HG03457 (cell line): ENCODE data around the gene TANC1.

Source experiments
- ATAC-seq: cut with Tn5 transposase; IDR thresholded peaks from one replicate; pipeline ENCODE4 v1.9.1; 2021; ENCODE audit warnings: moderate number of reproducible peaks; ENCODE audit not compliant: unreplicated experiment

Gene TANC1

DNA sequence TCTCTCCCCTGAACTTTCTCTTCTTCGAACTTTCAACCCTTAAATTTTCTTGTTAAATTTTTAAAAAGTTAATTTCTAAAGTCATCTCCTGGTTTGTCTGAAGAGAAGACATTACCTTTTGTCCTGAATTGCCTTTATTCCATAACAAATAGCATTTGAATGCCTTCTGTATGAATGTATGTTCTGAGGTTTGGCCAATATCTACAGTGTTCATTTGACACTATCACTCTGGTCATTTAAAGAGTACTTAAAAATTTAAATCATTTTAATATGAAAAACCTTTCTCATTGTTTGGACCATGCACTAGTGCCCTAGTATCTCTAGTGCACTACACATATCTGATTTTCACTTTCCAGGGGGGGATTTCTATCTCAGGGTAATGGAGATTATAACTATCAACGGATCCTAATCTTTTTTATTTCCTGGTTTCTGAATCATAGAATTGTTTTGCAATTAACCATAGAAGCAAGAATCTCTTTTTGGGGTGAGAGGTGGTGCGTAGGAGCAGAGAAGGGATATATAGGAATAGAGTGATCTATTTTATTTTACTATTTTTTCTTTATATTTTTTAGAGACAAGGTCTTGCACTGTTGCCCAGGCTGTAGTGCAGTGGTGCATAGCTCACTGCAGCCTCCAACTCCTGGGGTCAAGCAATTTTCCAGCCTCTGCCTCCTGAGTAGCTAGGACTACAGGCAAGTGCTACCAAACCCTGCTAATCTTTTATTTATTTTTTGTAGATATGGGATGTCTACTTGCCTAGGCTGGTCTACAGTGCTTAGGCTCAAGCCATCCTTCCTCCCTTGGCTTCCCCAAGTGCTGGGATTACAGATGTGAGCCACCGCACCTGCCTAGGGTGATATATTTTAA is 25.5 kb downstream of the TANC1 start:
- no peak for ATAC-seq

DNA sequence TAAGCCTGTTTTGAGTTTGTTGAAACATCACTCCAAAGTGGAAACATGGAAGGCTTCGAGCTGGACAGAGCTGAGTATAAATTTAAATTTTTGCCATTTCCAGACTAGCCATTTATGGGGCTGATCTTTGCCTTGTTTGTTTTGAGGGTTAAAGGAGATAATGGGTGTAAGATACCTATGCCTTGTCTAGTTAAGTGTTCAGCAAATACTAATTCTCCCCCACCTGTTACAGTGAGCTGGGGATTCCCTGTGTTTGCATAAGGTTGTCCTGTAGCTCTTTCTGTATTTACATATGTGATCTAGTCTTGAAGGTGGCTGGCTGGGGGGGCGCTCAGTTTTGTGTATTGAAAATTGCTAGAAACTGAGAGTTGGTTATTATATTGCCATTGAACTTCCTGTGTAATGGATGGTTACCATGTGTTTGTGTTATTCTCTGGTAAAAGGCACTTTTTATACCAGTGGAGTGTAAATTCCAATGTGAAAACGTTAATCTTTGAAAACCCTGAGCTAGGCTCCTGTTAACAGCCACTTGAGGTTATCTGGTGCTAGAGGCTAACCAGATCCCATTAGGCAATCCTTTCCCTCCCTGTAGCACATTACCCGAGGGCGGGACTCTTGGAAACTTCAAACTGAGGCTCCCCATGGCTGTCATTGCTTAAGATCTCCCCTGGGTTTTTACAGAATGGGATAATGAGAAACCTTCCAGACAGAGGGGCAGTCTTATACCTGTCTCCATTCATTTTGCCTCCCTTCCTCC is 26.7 kb downstream of the TANC1 start:
- no peak for ATAC-seq

DNA sequence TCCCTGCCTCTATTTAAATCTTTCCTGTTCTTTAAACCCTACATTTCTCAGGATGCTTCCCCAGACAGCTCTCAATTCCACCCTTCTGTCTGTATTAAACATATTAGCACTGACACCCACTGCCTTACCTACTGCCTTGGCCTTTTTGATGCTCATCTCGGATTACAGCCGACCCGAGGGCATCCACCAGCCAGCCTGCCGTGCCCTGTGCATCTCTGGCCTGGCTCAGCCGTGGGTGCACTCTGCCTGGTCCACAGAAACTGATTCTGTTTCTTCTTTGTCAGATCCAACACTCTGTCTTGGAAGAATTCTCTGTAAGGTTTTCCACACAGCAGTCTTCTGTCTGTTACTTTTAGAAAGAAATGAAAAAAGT is 27.2 kb downstream of the TANC1 start:
- ATAC-seq, result no peak

DNA sequence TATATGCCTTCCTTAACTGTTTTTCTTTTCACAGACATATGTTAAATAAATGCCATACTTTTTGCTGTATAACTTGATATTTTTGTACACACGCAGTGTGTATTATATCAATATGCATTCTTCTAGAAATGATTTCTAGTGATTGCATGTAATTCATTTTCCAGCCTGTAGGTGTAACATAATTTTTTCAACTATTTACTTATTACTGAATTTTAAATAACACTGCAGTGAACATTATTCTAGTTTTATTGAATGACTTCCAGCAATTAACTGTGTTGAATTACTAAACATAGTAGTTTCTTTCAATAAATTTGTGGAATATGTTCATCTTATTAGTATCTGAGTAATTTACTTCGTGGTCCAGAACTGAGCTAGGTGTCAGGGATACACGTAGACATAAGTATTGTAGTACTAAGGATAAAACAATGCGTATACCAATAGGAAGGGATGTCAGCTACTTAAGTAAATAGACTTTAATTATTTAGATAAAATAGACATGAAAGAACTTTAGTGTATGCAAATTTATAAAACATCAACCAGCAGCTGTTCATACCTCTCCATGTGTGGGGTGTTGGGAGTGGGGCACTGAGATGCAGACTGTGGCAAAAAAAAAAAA is 28.0 kb downstream of the TANC1 start:
- ATAC-seq, result no peak

DNA sequence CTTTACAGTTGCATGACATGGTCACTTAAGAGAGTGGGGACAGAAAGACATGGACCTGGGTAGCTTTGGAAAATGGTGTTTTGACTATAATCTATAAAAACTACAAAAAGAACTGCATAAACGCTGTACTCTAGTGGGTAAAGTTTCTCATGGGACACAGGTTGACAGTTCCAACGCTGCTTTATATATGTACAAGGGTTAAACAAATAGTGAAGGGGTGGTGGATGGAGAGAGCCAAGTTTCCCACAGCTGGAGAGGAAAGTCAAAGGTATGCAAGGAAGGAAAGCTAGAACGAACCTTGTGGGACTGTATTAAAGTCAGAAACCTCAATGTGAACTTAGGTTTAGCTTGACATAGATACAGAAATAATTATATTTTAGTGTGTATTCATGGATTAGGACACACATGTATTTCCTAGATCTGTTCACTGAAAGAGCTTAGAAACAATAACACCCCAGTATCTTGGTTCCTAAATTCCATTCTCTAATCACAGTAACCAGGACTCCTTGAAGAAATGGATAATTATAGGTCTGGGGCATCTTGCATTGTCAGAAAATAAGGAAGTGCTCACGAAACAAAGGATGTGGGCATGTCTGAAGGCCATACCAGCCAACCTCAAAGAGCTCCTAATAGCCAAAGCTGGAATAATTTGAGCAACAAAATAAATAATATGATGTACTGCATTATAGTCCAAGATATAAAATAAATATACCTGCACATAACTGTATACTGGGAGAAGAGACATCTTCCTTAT is 28.8 kb downstream of the TANC1 start:
- ATAC-seq, result no peak

DNA sequence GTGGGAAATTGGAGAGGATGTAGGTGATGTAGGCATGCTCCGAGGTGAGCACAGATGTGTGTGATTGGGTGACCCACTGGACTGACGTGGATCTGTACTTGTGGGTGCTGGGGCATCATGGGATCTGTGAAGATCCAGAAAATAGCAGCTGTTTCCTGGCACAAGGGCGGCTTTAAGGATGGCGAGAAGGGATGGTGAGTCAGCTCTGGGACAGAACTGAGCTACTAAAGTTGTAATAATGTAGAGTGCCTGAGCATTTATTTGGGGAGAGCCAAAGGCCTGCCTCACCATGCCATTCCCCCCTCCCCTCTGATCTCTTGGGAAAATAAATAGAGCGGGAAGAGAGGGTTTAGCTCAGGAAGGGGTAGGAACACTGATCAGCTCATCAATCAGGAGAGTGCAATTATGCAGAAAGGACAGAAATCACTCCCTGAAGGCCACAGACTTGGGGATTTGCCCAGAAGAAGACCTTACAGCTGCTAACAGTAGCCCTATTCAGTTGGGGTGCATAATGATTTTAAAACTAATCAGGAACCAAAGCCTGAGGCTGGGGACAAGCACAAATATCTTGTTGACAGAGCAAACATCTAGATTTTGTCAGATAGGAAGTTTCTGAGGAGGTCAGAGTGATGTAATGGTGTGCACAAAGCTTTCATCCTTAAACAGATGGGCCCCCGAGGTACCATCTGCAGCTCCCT is 30.3 kb downstream of the TANC1 start:
- no peak for ATAC-seq

DNA sequence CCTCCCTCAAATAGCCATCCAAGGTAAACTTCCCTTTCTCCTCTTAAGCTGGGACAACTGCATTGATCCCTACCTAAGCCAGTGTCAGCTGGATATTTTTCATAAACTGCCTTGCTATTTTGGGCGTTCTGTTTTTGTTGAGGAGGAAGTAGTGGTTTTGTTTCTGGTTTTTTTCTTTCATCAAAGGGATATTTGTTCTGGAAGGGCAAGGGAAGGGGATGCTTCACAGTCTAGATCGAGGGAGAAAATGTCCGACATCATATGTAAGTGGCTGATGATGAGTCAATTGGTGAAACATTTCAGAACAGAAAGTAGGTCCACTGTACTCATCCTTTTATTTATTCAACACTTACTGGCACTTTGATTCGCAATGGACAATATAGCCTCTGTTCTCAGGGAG is 31.0 kb downstream of the TANC1 start:
- no peak for ATAC-seq

DNA sequence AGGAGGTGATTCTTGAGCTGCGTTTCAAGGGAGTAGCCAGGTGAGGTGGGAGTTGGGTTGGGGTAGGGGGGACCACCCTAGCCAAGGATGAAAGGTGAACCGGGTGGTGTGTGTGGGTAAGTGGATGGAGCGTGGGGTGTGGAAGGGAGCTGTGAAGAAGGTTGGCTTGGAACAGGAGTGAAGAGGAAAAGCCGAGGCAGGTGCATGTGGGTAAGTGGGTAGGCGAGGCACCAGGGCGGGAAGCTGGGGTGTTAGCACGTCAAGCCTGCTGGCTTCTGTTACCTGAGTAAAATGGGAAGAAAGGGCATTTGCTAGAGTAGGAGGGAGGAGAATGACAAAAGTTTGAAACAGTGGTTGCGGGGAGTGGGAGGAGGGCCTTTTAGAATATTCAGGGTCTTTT is 31.6 kb downstream of the TANC1 start:
- no peak for ATAC-seq

DNA sequence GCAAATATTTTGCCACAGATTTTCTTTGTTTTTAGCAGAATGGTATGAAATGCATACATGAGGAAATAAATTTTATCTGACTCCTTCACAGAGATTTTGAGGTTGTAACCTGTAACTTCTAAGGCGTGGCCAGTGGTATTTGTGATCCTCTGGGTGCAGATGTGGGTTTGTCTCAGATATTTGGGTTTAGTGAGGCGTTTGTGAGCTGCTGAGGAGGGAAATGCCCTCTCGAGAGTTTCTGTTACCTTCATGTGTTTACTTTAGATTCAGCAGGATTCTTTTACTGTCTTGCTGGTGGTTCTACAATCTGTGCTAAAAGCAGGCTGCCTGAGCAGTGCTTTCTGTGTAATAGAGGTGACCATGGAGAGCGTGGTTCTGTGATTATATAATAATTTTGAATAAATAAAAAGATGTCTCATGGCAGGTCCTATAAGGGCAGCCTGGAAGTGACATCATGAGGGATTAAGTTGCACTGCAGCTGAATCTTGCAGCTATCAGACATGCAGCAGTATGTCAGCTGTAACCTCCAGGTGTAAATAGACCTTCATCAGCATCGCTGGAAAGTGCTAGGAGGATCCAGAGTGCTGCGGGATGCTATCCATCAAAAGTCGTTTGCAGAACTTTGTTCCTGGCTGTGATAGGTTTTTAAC is 34.1 kb downstream of the TANC1 start:
- no peak for ATAC-seq

DNA sequence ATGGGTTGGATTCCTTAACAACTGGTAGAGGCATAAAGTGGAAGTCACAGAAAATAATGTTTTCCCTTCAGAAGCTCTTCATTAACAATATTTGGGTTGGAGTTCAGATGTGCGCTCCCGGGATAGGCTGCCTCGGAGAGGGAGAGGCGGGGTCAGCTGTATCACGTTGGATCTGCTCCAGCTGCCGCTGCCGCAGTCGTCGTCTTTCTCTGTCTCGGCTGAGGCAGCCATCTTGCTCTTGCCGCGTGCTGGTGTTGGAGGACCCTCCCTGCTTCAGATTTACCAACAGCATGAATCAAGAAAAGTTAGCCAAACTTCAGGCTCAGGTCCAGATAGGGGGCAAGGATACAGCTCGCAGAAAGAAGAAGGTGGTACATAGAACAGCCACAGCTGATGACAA is 35.1 kb downstream of the TANC1 start:
- no peak for ATAC-seq

DNA sequence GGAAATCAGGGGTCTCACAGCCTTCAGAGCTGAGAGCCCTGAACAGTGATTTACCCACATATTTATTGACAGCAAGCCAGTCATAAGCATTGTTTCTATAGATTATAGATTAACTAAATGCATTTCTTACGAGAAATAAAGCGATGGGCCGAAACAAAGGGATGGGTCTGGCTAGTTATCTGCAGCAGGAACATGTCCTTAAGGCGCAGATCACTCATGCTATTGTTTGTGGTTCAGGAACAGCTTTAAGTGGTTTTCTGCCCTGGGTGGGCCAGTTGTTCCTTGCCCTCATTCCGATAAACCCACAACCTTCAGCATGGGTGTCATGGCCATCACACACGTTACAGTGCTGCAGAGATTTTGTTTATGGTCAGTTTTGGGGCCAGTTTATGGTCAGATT is 36.4 kb downstream of the TANC1 start:
- ATAC-seq, result no peak

DNA sequence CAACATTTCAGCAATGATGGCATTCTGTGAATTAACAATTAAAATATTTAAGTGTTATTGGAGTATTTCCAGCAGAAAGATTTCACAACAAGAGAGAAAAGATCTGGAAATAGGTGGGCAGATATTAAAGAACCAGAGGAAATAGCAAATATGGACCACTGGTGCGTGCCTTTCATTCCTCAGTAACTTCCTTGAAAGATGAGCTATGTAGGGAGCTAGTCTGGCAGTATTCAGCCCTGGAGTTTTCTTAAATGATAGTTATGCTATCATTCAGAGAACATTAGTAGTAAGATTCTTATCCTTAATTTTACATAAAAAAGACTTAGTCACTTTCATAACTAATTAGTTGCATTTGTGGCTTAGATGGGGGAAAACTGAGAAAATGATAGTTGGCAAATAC is 41.5 kb downstream of the TANC1 start:
- ATAC-seq, result no peak

DNA sequence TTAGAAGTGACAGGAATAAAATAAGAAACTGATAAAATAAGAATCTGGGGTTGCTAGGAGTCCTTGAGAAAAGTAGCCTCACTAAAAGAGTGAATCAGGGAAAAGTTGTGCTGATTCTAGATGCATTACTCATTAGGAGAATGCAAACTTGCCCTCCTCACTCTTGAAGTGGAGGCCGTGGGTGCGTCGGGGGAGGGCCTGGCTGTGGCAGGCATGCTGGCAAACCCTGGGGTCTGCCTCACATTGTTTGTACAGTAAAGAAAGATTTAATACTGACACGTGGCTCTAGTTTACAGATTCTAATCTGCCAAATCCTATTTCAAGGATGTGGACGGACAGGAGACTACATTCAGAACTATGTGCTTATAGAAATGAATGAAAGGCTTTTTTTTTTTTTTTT is 41.9 kb downstream of the TANC1 start:
- ATAC-seq, result no peak

DNA sequence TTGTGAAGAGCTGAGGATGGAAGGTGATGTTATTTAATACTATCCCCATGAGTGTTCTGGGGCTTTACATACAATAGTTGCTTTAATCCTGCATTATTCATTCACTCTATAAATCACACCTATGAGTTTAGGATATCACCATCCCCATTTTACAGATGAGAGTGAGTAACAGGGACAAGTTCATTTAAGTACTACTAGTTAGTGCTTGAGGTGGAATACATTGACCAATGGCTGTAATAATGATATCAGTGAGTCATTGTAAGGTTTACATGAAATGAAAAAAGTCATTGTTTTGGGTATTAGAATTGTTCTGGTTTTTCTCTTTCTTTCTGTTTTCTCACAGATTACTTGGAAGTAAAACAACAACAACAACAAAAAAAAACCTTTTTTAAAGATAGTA is 42.5 kb downstream of the TANC1 start:
- ATAC-seq, result no peak

DNA sequence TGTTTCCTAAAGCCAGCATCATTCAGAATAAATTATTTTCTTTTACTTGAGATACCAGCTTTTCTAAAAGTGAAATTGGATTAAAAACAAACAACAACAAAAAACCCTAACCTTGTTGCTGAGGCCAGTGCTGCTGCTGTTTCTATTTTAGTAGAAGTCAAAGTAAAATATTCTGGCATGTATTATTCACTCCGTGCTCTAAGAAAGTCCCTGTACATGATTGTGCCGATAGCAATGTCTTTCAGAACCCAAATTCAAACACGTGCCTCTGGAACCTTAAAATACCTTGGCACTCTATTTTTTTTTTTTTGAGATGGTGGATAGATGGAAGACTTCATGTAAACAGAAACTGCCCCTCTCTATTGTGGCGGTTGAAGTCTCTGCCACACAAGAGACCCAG is 43.7 kb downstream of the TANC1 start:
- no peak for ATAC-seq

DNA sequence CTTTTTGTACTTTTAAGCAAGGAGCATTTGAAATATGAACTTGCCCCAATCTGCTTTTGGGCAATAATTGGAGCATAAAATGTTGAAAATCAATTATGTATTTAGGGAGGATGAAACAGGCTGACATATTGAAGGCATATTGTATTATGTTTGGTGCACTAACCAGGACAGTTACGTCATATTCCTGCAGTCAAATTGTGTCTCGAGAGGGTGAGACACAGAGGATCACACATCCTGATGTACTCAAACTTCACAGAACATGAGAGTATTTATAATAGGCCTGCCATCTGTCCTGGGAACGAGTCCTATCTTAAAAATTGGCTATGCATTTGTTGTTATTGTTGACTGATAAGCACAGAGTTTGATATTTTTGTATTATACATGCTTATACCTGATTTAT is 44.7 kb downstream of the TANC1 start:
- no peak for ATAC-seq

DNA sequence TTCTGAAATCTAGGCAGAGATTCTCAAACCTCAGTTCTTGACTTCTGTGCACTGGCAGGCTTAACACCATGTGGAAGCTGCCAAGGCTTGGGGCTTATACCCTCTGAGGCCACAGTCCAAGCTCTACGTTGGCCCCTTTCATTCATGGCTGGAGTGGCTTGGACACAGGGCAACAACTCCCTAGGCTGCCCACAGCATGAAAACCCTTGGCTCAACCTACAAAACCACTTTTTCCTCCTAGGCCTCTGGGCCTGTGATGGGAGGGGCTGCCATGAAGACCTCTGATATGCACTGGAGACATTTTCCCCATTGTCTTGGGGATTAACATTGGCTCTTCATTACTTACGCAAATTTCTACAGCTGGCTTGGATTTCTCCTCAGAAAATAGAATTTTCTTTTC is 46.7 kb downstream of the TANC1 start:
- ATAC-seq, result no peak

DNA sequence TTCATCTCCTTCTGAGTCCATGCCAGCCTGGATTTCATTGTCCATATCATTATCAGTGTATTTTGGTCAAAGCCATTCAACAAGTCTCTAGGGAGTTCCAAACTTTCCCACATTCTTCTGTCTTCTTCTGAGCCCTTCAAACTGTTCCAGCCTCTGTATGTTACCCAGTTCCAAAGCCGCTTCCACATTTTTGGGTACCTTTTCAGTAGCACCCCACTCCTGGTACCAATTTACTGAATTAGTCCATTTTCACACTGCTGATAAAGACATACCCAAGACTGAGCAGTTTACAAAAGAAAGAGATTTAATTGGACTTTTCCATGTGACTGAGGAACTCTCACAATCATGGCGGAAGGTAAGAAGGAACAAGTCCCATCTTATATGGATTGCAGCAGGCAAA is 47.4 kb downstream of the TANC1 start:
- ATAC-seq, result no peak

DNA sequence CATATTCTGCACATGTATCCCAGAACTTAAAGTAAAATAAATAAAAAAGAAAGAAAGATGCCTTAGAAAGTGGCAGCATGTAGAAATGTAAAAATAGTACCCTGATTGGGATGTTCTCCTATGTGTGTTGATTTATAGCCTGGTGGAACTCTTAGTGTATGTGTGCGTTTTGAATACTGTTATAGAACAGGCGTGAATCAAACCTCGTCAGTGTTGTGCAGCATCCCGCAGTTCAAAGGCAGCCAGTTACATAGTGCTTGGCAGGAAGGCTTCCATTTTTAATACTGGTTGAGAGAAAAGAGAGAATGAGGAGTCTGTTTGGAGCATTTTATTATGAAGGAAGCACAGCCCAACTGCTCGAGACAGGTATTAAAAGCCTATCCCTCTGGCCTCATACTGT is 49.4 kb downstream of the TANC1 start:
- ATAC-seq, result no peak

DNA sequence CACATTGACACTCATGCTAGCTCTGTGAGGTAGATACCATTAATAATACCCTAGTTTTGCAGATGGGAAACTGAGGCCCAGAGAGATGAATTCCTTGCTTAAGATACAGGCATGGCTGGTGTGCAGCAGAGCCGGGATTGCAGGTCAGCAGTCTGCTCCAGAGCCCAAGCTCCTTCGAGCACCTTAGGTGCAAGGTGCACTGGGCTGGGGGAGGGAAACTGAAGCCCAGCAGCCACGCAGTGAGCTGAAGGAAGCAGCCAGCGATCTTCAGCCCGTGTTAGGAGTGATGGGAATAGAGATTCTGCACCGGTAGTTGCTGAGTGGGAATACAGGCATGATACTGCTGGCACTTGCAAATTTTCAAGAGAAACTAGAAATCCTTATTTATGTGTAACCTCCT is 50.6 kb downstream of the TANC1 start:
- no peak for ATAC-seq
